Loucy (cell line): ENCODE measurements around the gene GIMAP6.

Source experiments
- CTCF ChIP-seq: fragments of 200-600 bp; sonication (generic); conservative IDR thresholded peaks from 2 replicates; pipeline ENCODE4 v1.5.1; 2014; ENCODE audit warnings: mild to moderate bottlenecking, antibody characterized with exemption, low read length
- EZH2phosphoT487 ChIP-seq: fragments of 200-600 bp; IDR thresholded peaks from 2 replicates; pipeline ENCODE4 v1.6.1; 2018; ENCODE audit warnings: antibody characterized with exemption, mild to moderate bottlenecking, moderate library complexity, borderline replicate concordance

GRCh38 chr7:150641854-150642253 is 9.7 kb upstream of the GIMAP6 start:
- no peak for TF ChIP-seq CTCF
- TF ChIP-seq EZH2phosphoT487: no peak
